ENCODE results near the gene CYTH1. TPM values are rescaled to one million over a fixed set of nuclear protein-coding genes. Genes with fewer than 3 reads are reported as not detected.

CYTH1 gene
- total RNA-seq, 1 donor from 2014 or later = 35.5 TPM

GRCh38 chr17:78679495-78680395 is 102.3 kb downstream of the CYTH1 start:
- FAIRE-seq = no peak
- DNase-seq (ENCODE audit: low read depth) = no peak
- H3K36me3 ChIP-seq (ENCODE audit: control insufficient read depth, insufficient read depth, low read length) = peaks cover 41% of the 10 kb centered on the region
- TF ChIP-seq CTCF (IDR thresholded peaks at IDR 0.05; ENCODE audit: insufficient read depth, low read length, severe bottlenecking) = no peak
- H3K27me3 ChIP-seq (ENCODE audit: control insufficient read depth, insufficient read depth, low read length) = no peaks in the 10 kb centered on the region
- no peak overlapping the region for H3K4me3 ChIP-seq (ENCODE audit: low read depth, low read length)

GRCh38 chr17:78678711-78679110 is 103.4 kb downstream of the CYTH1 start:
- DNase-seq (ENCODE audit: low read depth) = no peak
- Histone ChIP-seq H3K4me3 (ENCODE audit: low read depth, low read length) (no peak overlapping the region), H3K36me3 (ENCODE audit: control insufficient read depth, insufficient read depth, low read length) (peaks cover 39% of the 10 kb centered on the region), H3K27me3 (ENCODE audit: control insufficient read depth, insufficient read depth, low read length) (no peaks in the 10 kb centered on the region)
- no peak for FAIRE-seq
- TF ChIP-seq CTCF (IDR thresholded peaks at IDR 0.05; ENCODE audit: insufficient read depth, low read length, severe bottlenecking) = no peak

- Histone ChIP-seq H3K36me3 (ENCODE audit: control insufficient read depth, insufficient read depth, low read length) (peaks cover 39% of the 10 kb centered on the region), H3K4me3 (ENCODE audit: low read depth, low read length) (no peak overlapping the region), H3K27me3 (ENCODE audit: control insufficient read depth, insufficient read depth, low read length) (no peaks in the 10 kb centered on the region)
- FAIRE-seq (no peak), DNase-seq (ENCODE audit: low read depth) (no peak)
- no peak for TF ChIP-seq CTCF (IDR thresholded peaks at IDR 0.05; ENCODE audit: insufficient read depth, low read length, severe bottlenecking)
These were observed 103.9 kb downstream of the CYTH1 start for GRCh38 chr17:78678222-78678557.

- DNase-seq (ENCODE audit: low read depth) (no peak), FAIRE-seq (peak; percentile 55)
- TF ChIP-seq CTCF (IDR thresholded peaks at IDR 0.05; ENCODE audit: insufficient read depth, low read length, severe bottlenecking) = no peak
- Histone ChIP-seq H3K36me3 (ENCODE audit: control insufficient read depth, insufficient read depth, low read length) (peaks cover 39% of the 10 kb centered on the region), H3K4me3 (ENCODE audit: low read depth, low read length) (no peak overlapping the region), H3K27me3 (ENCODE audit: control insufficient read depth, insufficient read depth, low read length) (no peaks in the 10 kb centered on the region)
These were observed 104.5 kb downstream of the CYTH1 start for GRCh38 chr17:78677303-78678221.

GRCh38 chr17:78676412-78677302 is 105.4 kb downstream of the CYTH1 start:
- FAIRE-seq = no peak
- peaks cover 38% of the 10 kb centered on the region for H3K36me3 ChIP-seq (ENCODE audit: control insufficient read depth, insufficient read depth, low read length)
- no peak for TF ChIP-seq CTCF (IDR thresholded peaks at IDR 0.05; ENCODE audit: insufficient read depth, low read length, severe bottlenecking)
- no peak overlapping the region for H3K4me3 ChIP-seq (ENCODE audit: low read depth, low read length)
- H3K27me3 ChIP-seq (ENCODE audit: control insufficient read depth, insufficient read depth, low read length) = no peaks in the 10 kb centered on the region
- no peak for DNase-seq (ENCODE audit: low read depth)
